ENCODE data around the gene JUNB. TPM values are rescaled to one million over a fixed set of nuclear protein-coding genes. Genes with fewer than 3 reads are reported as not detected.
A peak's percentile ranks its signal among the peaks of the same experiment; 100 is the strongest.

Gene JUNB
- total RNA-seq, 1 experiment from 2014 or later, result 194 TPM

GRCh38 chr19:12782174-12782423 lies 9.2 kb upstream of the JUNB start (continued):
- TF ChIP-seq ZNF274 (IDR thresholded peaks at IDR 0.05; ENCODE audit: low read depth, low read length), result no peak

- Histone ChIP-seq H3K9me2 (ENCODE audit: insufficient read depth) (no peaks in the 10 kb centered on the region), H3K9ac (ENCODE audit: low read length) (peak overlapping the region; percentile 69), H2AFZ (ENCODE audit: low read depth, low read length, poor library complexity, severe bottlenecking) (no peak overlapping the region), H3K79me2 (ENCODE audit: insufficient read depth, low read length) (no peaks in the 10 kb centered on the region), H3K4me3 (replicated peaks in 1 of 2; ENCODE audit: low read depth in 1 of 2, low read length in 2 of 2) (peak overlapping the region; percentile 43 to 58), H3K27ac (ENCODE audit: low read depth, low read length) (peak overlapping the region; percentile 89), H3K27me3 (ENCODE audit: insufficient read depth, low read length) (no peaks in the 10 kb centered on the region), H3K9me3 (ENCODE audit: control insufficient read depth in 1 of 2, insufficient read depth in 1 of 2, low read depth in 1 of 2, low read length in 2 of 2) (no peaks in the 10 kb centered on the region), H3K36me3 (ENCODE audit: control insufficient read depth in 1 of 2, insufficient read depth in 2 of 2, low read length in 2 of 2) (no peaks in the 10 kb centered on the region), H3K4me2 (ENCODE audit: low read length) (peak overlapping the region; percentile 98), H4K20me1 (ENCODE audit: insufficient read depth) (no peaks in the 10 kb centered on the region), H3K4me1 (ENCODE audit: control insufficient read depth in 1 of 2, insufficient read depth in 2 of 2, low read length in 2 of 2) (peaks cover 71 to 89% of the 10 kb centered on the region in 2 experiments)
- POLR2A ChIA-PET, result interaction anchor here (1.2 to 3.2 kb wide), 3 partner anchors 10 to 86 kb away, joined by 3 to 39 read pairs (median 3); partner anchors contain the start of genes FBXW9 and JUNB
- no peak for TF ChIP-seq TCF7L2 (IDR thresholded peaks at IDR 0.05; ENCODE audit: borderline replicate concordance, extremely low read depth, insufficient read depth, insufficient read length)
- no peak for TF ChIP-seq POLR2A (IDR thresholded peaks at IDR 0.05; ENCODE audit: borderline replicate concordance, extremely low read depth, insufficient read depth, insufficient read length)
- TF ChIP-seq ZNF274 (IDR thresholded peaks at IDR 0.05; ENCODE audit: low read depth, low read length), result no peak
- no peak for TF ChIP-seq EZH2 (IDR thresholded peaks at IDR 0.05)
- RAD21 ChIA-PET (ENCODE audit: low non-redundant PET in 1 of 2, low total read pairs in 2 of 2, uncharacterized antibody in 2 of 2, unreplicated experiment in 2 of 2), result interaction anchor here in 1 of 2 experiments (1.3 kb wide), 1 partner anchor 9 kb away, joined by 4 read pairs; the partner anchor contains the start of gene JUNB
- intact Hi-C loops (cut with micrococcal nuclease), result no loop called here
- CTCF ChIA-PET, result interaction anchor here (1.0 to 1.3 kb wide), 4 partner anchors 9 to 25 kb away, joined by 3 to 5 read pairs (median 4); partner anchors contain the start of gene JUNB
- DNase-seq (ENCODE audit: low read depth, low spot score), result no peak
- BruUV-seq (replicated peaks), result no TSS peak
- ATAC-seq, result peak; percentile 46
Observed at GRCh38 chr19:12782424-12783290, 8.6 kb upstream of the JUNB start.

GRCh38 chr19:12783291-12783848 lies 7.9 kb upstream of the JUNB start:
- Histone ChIP-seq H3K27ac (ENCODE audit: low read depth, low read length) (peak overlapping the region; percentile 89), H3K36me3 (ENCODE audit: control insufficient read depth in 1 of 2, insufficient read depth in 2 of 2, low read length in 2 of 2) (no peaks in the 10 kb centered on the region), H3K9me2 (ENCODE audit: insufficient read depth) (no peaks in the 10 kb centered on the region), H3K27me3 (ENCODE audit: insufficient read depth, low read length) (no peaks in the 10 kb centered on the region), H3K9ac (ENCODE audit: low read length) (peak overlapping the region; percentile 69), H2AFZ (ENCODE audit: low read depth, low read length, poor library complexity, severe bottlenecking) (no peak overlapping the region), H3K4me3 (replicated peaks in 1 of 2; ENCODE audit: low read depth in 1 of 2, low read length in 2 of 2) (peak overlapping the region; percentile 43 to 58), H3K4me2 (ENCODE audit: low read length) (peak overlapping the region; percentile 98), H3K9me3 (ENCODE audit: control insufficient read depth in 1 of 2, insufficient read depth in 1 of 2, low read depth in 1 of 2, low read length in 2 of 2) (no peaks in the 10 kb centered on the region), H3K4me1 (ENCODE audit: control insufficient read depth in 1 of 2, insufficient read depth in 2 of 2, low read length in 2 of 2) (peaks cover 77 to 90% of the 10 kb centered on the region in 2 experiments), H4K20me1 (ENCODE audit: insufficient read depth) (no peaks in the 10 kb centered on the region), H3K79me2 (ENCODE audit: insufficient read depth, low read length) (no peaks in the 10 kb centered on the region)
- ChIA-PET RAD21 (ENCODE audit: low non-redundant PET in 1 of 2, low total read pairs in 2 of 2, uncharacterized antibody in 2 of 2, unreplicated experiment in 2 of 2) (interaction anchor here in 1 of 2 experiments (1.3 kb wide), 1 partner anchor 8 kb away, joined by 4 read pairs; the partner anchor contains the start of gene JUNB), CTCF (interaction anchor here (1.0 to 1.3 kb wide), 4 partner anchors 8 to 26 kb away, joined by 3 to 5 read pairs (median 4); partner anchors contain the start of gene JUNB), POLR2A (interaction anchor here (1.2 to 3.2 kb wide), 3 partner anchors 9 to 87 kb away, joined by 3 to 39 read pairs (median 3); partner anchors contain the start of genes FBXW9 and JUNB)
- ATAC-seq, result no peak
- BruUV-seq (replicated peaks), result no TSS peak
- no peak for DNase-seq (ENCODE audit: low read depth, low spot score)
- intact Hi-C loops (cut with micrococcal nuclease), result no loop called here
- TF ChIP-seq ZNF274 (IDR thresholded peaks at IDR 0.05; ENCODE audit: low read depth, low read length) (no peak), CEBPB (IDR thresholded peaks at IDR 0.05; ENCODE audit: low read depth) (no peak), REST (IDR thresholded peaks at IDR 0.05; ENCODE audit: low read depth) (no peak), POLR2AphosphoS5 (IDR thresholded peaks at IDR 0.05; ENCODE audit: low read depth, low read length) (no peak), EZH2 (IDR thresholded peaks at IDR 0.05) (no peak), ZFX (IDR thresholded peaks at IDR 0.05) (no peak), CTCF (IDR thresholded peaks at IDR 0.05 in 2 of 3, conservative IDR thresholded peaks at IDR 0.05 in 1 of 3; ENCODE audit: borderline replicate concordance in 1 of 3, insufficient read depth in 1 of 3, low read depth in 2 of 3, low read length in 2 of 3) (no peak)
